Measurements from ENCODE around the gene ETS1.

ETS1 gene

DNA sequence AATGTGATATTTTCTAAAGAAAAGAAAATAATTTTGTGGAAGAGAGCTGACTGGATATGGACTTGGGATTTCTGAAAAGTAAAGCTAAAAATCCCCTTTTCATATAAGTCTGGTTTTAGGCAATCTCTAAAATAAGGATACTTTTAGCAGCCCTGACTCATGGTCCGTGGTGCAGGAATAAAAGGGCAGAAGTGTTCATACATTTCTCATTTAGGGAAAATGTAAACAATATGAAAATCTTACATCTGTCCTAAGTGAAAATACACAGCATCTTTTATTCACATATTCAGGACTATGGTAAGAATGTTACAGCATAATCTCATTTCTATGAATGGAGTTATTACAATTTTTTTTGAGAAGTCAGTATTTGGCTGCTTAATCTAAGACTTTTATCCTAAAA, 735 bp upstream of the ETS1 start:
- H3K36me3 ChIP-seq (ENCODE audit: insufficient read depth, low read length), result no peaks in the 10 kb centered on the region
- H3K9ac ChIP-seq (ENCODE audit: low read length), result no peak overlapping the region
- no peaks in the 10 kb centered on the region for H3K4me1 ChIP-seq (ENCODE audit: insufficient read depth, low read length)
- H3K27me3 ChIP-seq (ENCODE audit: control insufficient read depth in 1 of 2, insufficient read depth in 2 of 2, low read length in 2 of 2), result no peaks in the 10 kb centered on the region
- H3K4me3 ChIP-seq (ENCODE audit: low read depth in 1 of 2, low read length in 2 of 2), result no peak overlapping the region
- H3K27ac ChIP-seq (ENCODE audit: low read depth, low read length), result no peak overlapping the region
- H3K9me3 ChIP-seq (ENCODE audit: low read length), result no peaks in the 10 kb centered on the region

DNA sequence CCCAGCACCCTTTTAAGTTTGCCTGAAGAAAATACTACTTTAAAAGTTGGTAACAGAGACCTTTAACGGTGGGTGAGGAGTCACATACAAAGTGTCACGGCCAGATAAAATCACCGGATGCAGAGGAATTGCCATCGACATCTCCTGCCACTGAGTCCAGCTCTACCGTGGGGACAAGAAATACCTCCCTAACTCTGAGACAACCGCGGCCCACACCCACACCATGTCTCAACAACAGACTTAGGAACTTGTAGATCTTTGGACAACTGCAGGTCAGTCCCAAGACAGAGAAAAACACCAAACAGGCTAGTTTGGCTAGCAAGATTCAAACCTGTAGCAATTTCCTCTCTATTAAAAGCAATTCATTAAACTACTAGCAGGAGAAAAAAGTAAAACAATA, 669 bp downstream of the ETS1 start:
- no peak overlapping the region for H3K27ac ChIP-seq (ENCODE audit: low read depth, low read length)
- no peak overlapping the region for H3K4me3 ChIP-seq (ENCODE audit: low read depth in 1 of 2, low read length in 2 of 2)

DNA sequence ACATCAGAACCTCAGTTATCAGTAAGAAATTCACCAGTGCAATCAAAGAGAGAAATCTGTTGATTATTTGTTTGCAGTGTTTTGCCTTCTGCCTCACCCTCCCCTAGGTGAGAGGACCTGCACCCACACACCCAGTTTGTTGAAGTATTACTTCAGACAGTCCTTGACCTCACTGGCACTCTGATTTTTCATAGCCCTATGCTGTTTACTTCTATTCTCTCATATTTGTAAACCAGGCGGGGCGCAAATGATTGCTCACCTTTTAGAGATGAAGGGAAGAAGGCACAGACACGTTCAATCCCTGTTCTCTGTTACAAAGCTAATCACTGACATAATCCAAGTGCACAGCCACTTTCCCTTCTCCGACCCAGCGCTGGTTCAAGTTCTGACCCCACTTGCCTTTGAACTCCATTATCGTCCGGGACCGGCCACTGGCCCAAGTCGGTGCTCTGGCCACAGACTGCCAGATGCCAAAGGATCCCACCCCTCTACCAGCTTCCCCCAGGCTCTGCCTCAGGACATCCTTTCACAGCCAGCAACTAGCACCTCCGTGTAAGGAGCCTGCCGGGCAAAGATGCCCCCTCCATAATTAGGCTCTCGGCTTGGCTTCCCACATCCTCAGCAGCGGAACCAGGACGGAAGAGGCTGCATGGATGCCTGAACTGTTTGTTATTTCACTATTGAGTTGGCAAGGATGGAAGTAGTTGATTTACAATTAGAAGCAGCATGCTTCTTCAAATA, 1.7 kb downstream of the ETS1 start:
- Histone ChIP-seq H3K4me1 (ENCODE audit: insufficient read depth, low read length) (no peaks in the 10 kb centered on the region), H3K27me3 (ENCODE audit: control insufficient read depth in 1 of 2, insufficient read depth in 2 of 2, low read length in 2 of 2) (no peaks in the 10 kb centered on the region), H3K27ac (ENCODE audit: low read depth, low read length) (no peak overlapping the region), H3K4me3 (ENCODE audit: low read depth in 1 of 2, low read length in 2 of 2) (no peak overlapping the region), H3K9ac (ENCODE audit: low read length) (no peak overlapping the region), H3K36me3 (ENCODE audit: insufficient read depth, low read length) (no peaks in the 10 kb centered on the region), H3K9me3 (ENCODE audit: low read length) (no peaks in the 10 kb centered on the region)

More for the DNA sequence above, 669 bp downstream of the ETS1 start:
- Histone ChIP-seq H3K36me3 (ENCODE audit: insufficient read depth, low read length) (no peaks in the 10 kb centered on the region), H3K9me3 (ENCODE audit: low read length) (no peaks in the 10 kb centered on the region), H3K4me1 (ENCODE audit: insufficient read depth, low read length) (no peaks in the 10 kb centered on the region), H3K27me3 (ENCODE audit: control insufficient read depth in 1 of 2, insufficient read depth in 2 of 2, low read length in 2 of 2) (no peaks in the 10 kb centered on the region), H3K9ac (ENCODE audit: low read length) (no peak overlapping the region)

DNA sequence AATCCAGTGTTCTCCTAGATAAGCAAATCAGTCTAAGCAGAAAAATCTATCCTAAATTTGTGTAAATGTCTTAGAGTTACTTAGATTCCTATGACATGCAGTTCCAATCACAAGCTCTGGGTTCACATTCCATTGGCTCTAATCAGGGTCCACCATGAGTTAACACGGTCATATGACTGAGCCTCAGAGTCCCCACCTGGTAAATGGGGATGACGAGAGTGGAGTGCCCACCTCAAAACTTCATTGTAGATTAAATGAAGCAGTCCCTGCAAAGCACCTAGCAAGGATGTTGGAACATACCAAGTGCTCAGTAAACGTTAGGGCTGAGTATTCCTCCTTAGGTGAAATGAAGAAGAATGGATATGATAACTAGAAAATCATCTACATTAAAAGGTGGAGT, 3.1 kb downstream of the ETS1 start:
- no peaks in the 10 kb centered on the region for H3K27me3 ChIP-seq (ENCODE audit: control insufficient read depth in 1 of 2, insufficient read depth in 2 of 2, low read length in 2 of 2)
- H3K36me3 ChIP-seq (ENCODE audit: insufficient read depth, low read length), result no peaks in the 10 kb centered on the region
- no peaks in the 10 kb centered on the region for H3K4me1 ChIP-seq (ENCODE audit: insufficient read depth, low read length)
- no peaks in the 10 kb centered on the region for H3K9me3 ChIP-seq (ENCODE audit: low read length)
- no peak overlapping the region for H3K27ac ChIP-seq (ENCODE audit: low read depth, low read length)
- no peak overlapping the region for H3K4me3 ChIP-seq (ENCODE audit: low read depth in 1 of 2, low read length in 2 of 2)
- H3K9ac ChIP-seq (ENCODE audit: low read length), result no peak overlapping the region

DNA sequence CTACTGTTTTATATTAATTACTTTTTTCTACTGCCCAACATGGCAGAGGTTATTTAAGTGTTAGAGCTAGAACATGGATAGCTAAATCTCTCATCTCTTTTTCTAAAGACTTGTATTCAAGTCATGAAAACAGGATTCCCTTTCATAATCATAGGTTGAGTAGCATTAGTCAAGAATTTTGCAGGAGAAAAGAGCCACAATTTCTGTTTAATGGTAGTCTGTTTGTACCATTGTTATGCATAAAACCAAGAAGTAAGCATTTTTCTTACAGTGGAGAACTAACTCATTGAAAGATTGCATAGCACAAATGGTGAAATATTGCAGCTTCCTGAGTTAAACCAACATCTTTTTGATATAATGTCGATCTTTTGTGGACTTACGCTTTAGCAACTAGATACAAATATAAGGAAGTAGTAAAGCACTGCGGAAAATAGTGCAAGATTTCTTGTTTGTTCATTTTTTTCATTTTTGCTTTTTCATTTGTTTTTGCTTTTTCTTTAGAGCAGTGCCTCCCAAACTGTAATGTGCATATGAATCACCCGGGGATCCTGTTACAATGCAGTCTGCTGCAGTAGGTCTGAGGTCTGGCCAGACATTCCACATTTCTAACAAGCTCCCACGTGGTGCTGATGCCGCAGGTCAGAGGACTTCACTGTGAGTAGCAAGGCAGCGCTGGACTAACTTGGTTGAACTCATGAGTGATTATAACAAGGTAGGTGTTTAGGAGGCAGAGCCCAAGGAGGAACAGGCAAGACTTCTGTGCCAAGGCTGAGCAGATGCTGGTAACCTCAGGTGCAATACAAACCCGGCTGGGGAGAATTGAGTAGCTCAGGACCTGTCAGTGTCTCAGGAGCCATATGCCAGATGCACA, 4.6 kb downstream of the ETS1 start:
- Histone ChIP-seq H3K4me3 (ENCODE audit: low read depth in 1 of 2, low read length in 2 of 2) (no peak overlapping the region), H3K4me1 (ENCODE audit: insufficient read depth, low read length) (peaks cover 4% of the 10 kb centered on the region)

DNA sequence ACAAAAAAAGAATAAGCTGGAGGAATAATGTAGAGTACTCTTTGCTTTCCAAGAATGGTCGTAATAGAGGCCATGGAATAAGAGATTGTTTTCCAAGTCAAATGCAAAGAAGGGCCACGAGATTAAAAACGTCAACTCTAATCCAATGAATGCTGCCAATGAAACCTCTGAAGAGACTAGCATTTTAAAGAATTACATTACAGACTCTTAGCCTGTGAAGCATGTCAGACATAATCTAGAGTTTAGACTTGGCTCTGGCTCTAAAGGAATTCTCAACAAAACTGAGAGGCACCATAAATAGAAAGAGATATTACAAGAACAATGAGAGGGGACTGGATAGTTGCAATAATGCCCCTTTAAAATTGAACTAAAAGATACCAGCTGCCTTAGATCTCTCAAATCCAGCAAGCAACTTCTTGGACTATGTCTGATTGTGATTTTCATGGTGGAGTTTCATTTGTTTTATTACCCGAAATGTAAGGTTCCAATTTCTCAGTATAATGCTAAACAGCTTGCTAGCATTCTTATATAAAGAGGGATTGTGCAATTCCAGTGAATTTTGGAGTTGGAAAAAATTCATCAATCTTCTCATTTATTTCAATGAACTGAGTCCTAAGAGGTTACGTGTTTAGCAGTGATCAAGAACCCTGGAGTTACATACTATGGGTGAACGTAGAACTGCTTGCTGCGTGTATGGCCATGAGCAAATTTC, 5.6 kb downstream of the ETS1 start:
- Histone ChIP-seq H3K27me3 (ENCODE audit: control insufficient read depth in 1 of 2, insufficient read depth in 2 of 2, low read length in 2 of 2) (no peaks in the 10 kb centered on the region), H3K27ac (ENCODE audit: low read depth, low read length) (no peak overlapping the region), H3K4me3 (ENCODE audit: low read depth in 1 of 2, low read length in 2 of 2) (no peak overlapping the region), H3K36me3 (ENCODE audit: insufficient read depth, low read length) (no peaks in the 10 kb centered on the region), H3K4me1 (ENCODE audit: insufficient read depth, low read length) (peaks cover 8% of the 10 kb centered on the region), H3K9ac (ENCODE audit: low read length) (no peak overlapping the region), H3K9me3 (ENCODE audit: low read length) (no peaks in the 10 kb centered on the region)

More for the DNA sequence above, 4.6 kb downstream of the ETS1 start:
- Histone ChIP-seq H3K9ac (ENCODE audit: low read length) (no peak overlapping the region), H3K27ac (ENCODE audit: low read depth, low read length) (no peak overlapping the region), H3K27me3 (ENCODE audit: control insufficient read depth in 1 of 2, insufficient read depth in 2 of 2, low read length in 2 of 2) (no peaks in the 10 kb centered on the region), H3K9me3 (ENCODE audit: low read length) (no peaks in the 10 kb centered on the region), H3K36me3 (ENCODE audit: insufficient read depth, low read length) (no peaks in the 10 kb centered on the region)

DNA sequence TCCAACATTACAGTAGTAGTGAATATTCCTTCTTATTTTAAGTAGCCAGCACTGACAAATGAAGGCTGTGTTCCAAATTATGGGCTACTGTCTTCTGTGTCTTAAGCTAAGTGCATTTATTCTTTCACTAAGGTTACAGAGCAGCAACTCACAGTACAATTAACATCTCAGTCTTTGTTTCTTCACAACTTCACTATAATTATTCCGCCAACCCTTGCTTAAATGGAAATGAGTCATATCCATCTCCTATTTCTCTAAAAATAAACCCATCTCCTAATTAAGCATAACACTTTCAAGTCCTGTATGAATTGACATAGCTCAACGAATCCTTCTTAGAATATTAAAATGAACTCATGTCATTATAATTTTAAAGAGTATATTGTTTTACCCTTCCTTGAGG, 6.7 kb downstream of the ETS1 start:
- H3K27ac ChIP-seq (ENCODE audit: low read depth, low read length), result no peak overlapping the region
- H3K4me3 ChIP-seq (ENCODE audit: low read depth in 1 of 2, low read length in 2 of 2), result no peak overlapping the region
- no peaks in the 10 kb centered on the region for H3K27me3 ChIP-seq (ENCODE audit: control insufficient read depth in 1 of 2, insufficient read depth in 2 of 2, low read length in 2 of 2)
- no peak overlapping the region for H3K9ac ChIP-seq (ENCODE audit: low read length)
- H3K36me3 ChIP-seq (ENCODE audit: insufficient read depth, low read length), result no peaks in the 10 kb centered on the region
- peaks cover 14% of the 10 kb centered on the region for H3K4me1 ChIP-seq (ENCODE audit: insufficient read depth, low read length)
- H3K9me3 ChIP-seq (ENCODE audit: low read length), result no peaks in the 10 kb centered on the region

DNA sequence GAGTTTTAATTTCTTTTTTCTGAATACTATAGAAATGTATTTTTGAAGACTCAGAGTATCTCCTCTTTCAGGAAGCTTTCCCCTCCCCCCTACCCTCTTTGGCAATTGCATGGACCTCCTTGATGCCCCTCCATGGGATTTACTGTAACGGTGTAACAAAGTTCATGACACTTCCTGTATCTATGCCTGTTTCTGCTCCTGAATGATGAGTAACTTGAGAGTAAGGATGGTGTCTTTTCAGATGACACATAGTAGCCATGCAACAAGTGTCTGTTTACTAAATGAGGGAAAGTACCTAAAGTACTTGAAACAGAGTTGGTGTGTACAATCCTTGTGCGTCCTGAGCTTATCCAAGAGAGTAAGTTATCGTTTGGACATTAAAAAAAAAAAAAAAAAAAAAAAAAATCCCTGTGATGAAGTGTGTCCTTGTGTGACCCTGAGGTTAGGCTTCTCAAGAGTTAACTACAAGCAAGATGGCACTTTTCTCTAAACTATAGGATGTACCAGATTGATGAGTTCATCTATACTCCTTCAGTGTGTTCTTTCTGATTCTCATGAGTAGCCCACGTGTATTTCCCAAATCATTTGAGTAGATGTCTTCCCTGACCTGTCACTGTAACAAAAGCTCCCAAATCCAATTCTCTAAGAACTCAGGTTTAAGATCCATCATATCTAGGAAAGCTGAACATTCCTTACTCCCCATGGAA, 7.4 kb downstream of the ETS1 start:
- Histone ChIP-seq H3K4me1 (ENCODE audit: insufficient read depth, low read length) (peaks cover 14% of the 10 kb centered on the region), H3K9ac (ENCODE audit: low read length) (no peak overlapping the region), H3K36me3 (ENCODE audit: insufficient read depth, low read length) (no peaks in the 10 kb centered on the region), H3K9me3 (ENCODE audit: low read length) (no peaks in the 10 kb centered on the region), H3K4me3 (ENCODE audit: low read depth in 1 of 2, low read length in 2 of 2) (no peak overlapping the region), H3K27me3 (ENCODE audit: control insufficient read depth in 1 of 2, insufficient read depth in 2 of 2, low read length in 2 of 2) (no peaks in the 10 kb centered on the region), H3K27ac (ENCODE audit: low read depth, low read length) (no peak overlapping the region)

DNA sequence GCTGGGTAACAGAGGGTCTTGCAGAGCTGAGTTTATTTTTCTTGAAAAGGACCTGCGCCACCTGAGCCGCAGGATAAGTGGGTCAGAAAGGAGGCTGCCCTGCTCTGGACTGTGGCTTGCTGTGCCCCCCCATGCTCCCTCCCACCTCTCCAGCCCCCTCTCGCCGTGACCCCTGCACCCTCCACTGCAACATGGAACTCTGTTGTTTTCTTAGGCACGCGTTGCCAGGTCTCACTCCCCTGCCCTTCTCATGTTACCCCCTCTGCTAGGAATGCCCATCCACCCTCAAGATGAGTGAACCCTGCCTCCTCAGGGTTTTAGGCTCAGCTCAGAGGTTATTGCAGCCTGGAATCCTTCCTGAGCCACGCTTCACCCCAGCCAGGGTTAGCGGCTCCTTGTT, 10.8 kb downstream of the ETS1 start:
- no peak overlapping the region for H3K9ac ChIP-seq (ENCODE audit: low read length)
- no peak overlapping the region for H3K27ac ChIP-seq (ENCODE audit: low read depth, low read length)

DNA sequence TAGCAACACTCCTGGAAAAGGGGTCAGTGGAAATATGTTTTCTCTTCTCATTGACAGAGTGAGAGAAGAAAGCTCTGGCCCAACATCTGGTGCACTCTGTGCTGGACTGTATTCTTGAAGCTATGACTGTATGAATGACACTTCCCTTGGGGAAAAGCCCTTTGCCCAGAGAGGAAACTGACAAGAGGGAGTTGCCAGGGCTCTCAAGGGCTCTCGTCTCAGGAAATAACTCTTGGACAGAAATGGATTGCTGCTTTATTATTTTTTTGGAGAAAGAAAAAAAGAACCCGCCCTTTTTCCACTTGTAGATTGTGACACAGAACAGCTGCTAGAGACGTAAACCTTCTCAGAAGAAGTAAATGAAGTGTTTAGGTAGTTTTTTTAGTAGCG, 11.4 kb downstream of the ETS1 start:
- Histone ChIP-seq H3K36me3 (ENCODE audit: insufficient read depth, low read length) (no peaks in the 10 kb centered on the region), H3K9ac (ENCODE audit: low read length) (no peak overlapping the region), H3K27me3 (ENCODE audit: control insufficient read depth in 1 of 2, insufficient read depth in 2 of 2, low read length in 2 of 2) (no peaks in the 10 kb centered on the region), H3K9me3 (ENCODE audit: low read length) (no peaks in the 10 kb centered on the region), H3K4me1 (ENCODE audit: insufficient read depth, low read length) (peaks cover 14% of the 10 kb centered on the region), H3K4me3 (ENCODE audit: low read depth in 1 of 2, low read length in 2 of 2) (no peak overlapping the region), H3K27ac (ENCODE audit: low read depth, low read length) (peak overlapping the region; percentile 24)

More for the DNA sequence above, 10.8 kb downstream of the ETS1 start:
- Histone ChIP-seq H3K4me1 (ENCODE audit: insufficient read depth, low read length) (peaks cover 14% of the 10 kb centered on the region), H3K9me3 (ENCODE audit: low read length) (no peaks in the 10 kb centered on the region), H3K4me3 (ENCODE audit: low read depth in 1 of 2, low read length in 2 of 2) (no peak overlapping the region), H3K27me3 (ENCODE audit: control insufficient read depth in 1 of 2, insufficient read depth in 2 of 2, low read length in 2 of 2) (no peaks in the 10 kb centered on the region), H3K36me3 (ENCODE audit: insufficient read depth, low read length) (no peaks in the 10 kb centered on the region)
